Urinary bladder (tissue), 4 donors: Measurements from ENCODE around the gene CDIPT. TPM values are rescaled to one million over a fixed set of nuclear protein-coding genes. Genes with fewer than 3 reads are reported as not detected.
"Not testable (repeated sequence)": the region's sequence is repeated elsewhere in the genome, so short reads cannot be mapped to it uniquely, and the experiment has no call there.

Source experiments
- DNase-seq: peaks from one replicate; pipeline ENCODE4 v3.0.0-alpha.2; 2015; ENCODE audit errors: extremely low spot score
- H3K27ac ChIP-seq: one replicate; pipeline ENCODE4 v1.5.1; 2013; ENCODE audit warnings: low read depth, mild to moderate bottlenecking, moderate library complexity
- H3K36me3 ChIP-seq: one replicate; pipeline ENCODE4 v1.6.1; 2013; ENCODE audit warnings: mild to moderate bottlenecking, moderate library complexity; ENCODE audit not compliant: insufficient read depth
- H3K4me1 ChIP-seq: one replicate; pipeline ENCODE4 v1.6.1; 2013; ENCODE audit warnings: mild to moderate bottlenecking, moderate library complexity; ENCODE audit not compliant: insufficient read depth
- H3K4me3 ChIP-seq: one replicate; pipeline ENCODE4 v1.5.1; 2013; ENCODE audit warnings: low read depth, low read length
- WGBS: extraction: QIAGEN DNeasy Blood & Tissue Kit; methylation state at CpG from one replicate; pipeline ENCODE4 v1.1.7; 2013; 5-methylcytosine and 5-hydroxymethylcytosine counted together
- polyA plus RNA-seq: library from polyadenylated mRNA; stranded (reverse); fragments of 200-250 nt; gene quantifications from one replicate; pipeline ENCODE4 v1.2.3, GENCODE V29; 2013
- total RNA-seq: library from RNA; depleted of rRNA; stranded (reverse); fragments of >200 nt; gene quantifications from one replicate; pipeline ENCODE4 v1.2.3, GENCODE V29; 2014
- donor health status: healthy with polysubstance abuse.
- donor health status: healthy.

CDIPT gene
- total and polyA plus RNA-seq, 2 donors = 35.1 to 179 TPM

- Histone ChIP-seq H3K27ac (no peak overlapping the region), H3K36me3 (no peaks in the 10 kb centered on the region), H3K4me1 (no peaks in the 10 kb centered on the region), H3K4me3 (no peak overlapping the region)
- WGBS = 71% methylated on average over 6 of the region's 6 CpGs
- DNase-seq = no peak
Observed at GRCh38 chr16:29883987-29884386, 21.0 kb upstream of the CDIPT start.

DNA sequence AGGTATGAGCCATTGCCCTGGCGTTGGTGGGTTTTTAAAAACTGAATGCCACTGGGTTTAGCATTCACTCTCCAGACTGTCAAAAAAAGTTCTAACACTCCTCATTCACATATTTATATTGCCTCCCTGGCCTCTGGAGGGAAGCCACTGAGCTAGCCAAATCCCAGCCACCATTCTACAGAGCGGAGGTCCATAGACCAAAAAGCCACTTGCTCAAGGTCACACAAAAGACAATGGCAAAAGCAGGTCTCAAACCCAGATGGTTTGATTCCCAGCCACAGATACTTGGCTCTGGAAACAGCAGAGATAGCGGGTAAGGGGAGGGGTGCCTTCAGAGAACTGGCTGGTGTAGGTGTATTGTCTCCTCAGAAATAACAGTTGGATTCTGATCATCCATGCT, 18.0 kb upstream of the CDIPT start:
- DNase-seq = no peak
- H3K4me1 ChIP-seq = no peaks in the 10 kb centered on the region
- 95% methylated on average over 3 of the region's 3 CpGs for WGBS
- H3K36me3 ChIP-seq = no peaks in the 10 kb centered on the region
- H3K27ac ChIP-seq = no peak overlapping the region
- H3K4me3 ChIP-seq = no peak overlapping the region

- no peaks in the 10 kb centered on the region for H3K4me1 ChIP-seq
- DNase-seq = no peak
- H3K27ac ChIP-seq = no peak overlapping the region
- H3K36me3 ChIP-seq = no peaks in the 10 kb centered on the region
- WGBS = 89% methylated on average over 14 of the region's 14 CpGs
- no peak overlapping the region for H3K4me3 ChIP-seq
Observed at GRCh38 chr16:29878172-29878571, 15.1 kb upstream of the CDIPT start.

DNA sequence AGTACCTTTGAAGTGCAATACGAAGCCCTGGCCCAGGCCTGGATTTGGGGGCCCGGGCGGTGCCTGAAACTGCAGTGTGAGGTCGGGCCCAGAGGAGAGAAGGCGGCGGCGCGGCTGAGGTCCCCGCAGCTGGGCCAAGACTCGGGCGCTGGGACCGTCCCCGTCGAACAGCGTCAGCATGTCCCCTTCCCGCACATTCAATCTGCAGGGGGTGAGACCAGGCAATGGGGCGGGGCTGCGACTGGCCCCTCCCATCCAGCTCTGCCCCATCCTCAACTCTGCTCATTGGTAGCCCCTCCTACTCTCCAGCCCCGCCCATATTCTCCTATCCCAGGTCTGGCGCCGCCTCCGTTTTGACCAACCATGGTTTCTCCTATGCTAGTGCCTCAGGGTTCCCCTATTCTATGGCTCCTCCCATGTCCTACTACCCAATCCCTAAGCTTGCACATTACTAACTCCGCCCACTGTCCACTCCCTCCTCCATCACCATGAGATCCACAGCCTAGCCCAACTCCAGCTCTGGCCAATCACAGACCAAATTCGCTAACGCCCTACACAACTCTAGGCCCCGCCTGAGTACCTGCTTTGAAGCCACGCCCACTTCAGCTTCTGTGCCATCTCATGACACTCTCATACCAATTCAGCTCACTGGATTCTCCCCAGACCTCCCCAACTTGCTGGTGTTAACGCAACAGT, 14.4 kb upstream of the CDIPT start:
- Histone ChIP-seq H3K4me3 (no peak overlapping the region), H3K27ac (no peak overlapping the region)

DNA sequence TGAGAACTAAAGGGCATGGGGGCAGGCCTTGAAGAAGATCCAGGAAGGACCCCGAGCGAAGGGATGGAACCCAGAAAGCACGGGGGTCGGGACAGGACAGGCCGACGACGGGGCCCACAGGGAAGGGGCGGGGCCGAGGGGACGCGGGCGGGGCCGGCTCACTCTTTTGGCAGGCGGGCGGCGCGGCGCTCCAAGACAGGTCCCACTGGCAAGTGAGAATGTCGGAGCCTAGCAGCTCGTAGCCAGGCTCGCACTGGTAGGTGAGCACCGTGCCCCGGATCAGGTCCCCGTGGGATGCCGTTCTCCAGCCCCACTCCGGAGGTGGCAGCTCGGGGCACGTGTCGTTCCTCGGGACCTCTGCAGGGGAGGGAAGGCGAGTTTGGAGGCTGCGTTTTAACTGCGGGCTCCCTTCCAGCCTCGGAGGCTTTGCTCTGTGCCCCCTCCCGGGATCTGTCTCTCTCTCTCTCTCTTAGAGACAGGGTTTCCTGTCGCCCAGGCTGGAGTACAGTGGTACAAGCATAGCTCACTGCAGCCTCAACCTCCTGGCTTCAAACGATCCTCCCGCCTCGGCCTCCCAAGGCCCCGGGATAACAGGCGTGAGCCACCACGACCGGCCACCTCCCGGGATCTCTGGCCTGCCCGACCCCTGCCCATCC, 13.7 kb upstream of the CDIPT start:
- no peak for DNase-seq
- Histone ChIP-seq H3K4me3 (no peak overlapping the region), H3K27ac (no peak overlapping the region), H3K36me3 (no peaks in the 10 kb centered on the region), H3K4me1 (no peaks in the 10 kb centered on the region)
- 9% methylated on average over 45 of the region's 45 CpGs for WGBS

More for the DNA sequence above, 14.4 kb upstream of the CDIPT start:
- H3K36me3 ChIP-seq = no peaks in the 10 kb centered on the region
- no peak for DNase-seq
- H3K4me1 ChIP-seq = no peaks in the 10 kb centered on the region
- WGBS = 16% methylated on average over 28 of the region's 28 CpGs

DNA sequence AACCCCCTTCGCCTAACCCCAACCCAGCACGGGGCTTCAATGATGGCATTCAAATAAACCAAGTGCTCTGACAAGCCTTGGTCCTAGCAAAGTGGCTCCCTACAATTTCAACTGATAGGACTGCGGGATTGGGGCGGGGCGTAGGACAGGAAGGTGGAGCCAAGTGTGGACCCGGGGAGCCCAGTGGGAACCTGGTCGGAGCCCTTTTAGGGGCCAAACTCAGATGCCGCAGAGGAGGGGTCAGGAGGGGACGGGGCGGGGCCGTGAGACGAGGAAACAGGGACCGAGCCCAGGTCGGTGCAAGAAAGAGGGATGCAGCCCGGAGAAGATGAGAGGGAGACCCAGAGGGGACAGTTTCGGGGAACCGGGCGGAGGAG, 13.2 kb upstream of the CDIPT start:
- no peak overlapping the region for H3K4me3 ChIP-seq
- H3K4me1 ChIP-seq = no peaks in the 10 kb centered on the region
- 28% methylated on average over 18 of the region's 18 CpGs for WGBS

GRCh38 chr16:29875206-29875605, 12.2 kb upstream of the CDIPT start:
- DNase-seq = no peak
- H3K4me3 ChIP-seq = no peak overlapping the region
- WGBS = 92% methylated on average over 6 of the region's 6 CpGs

More for the DNA sequence above, 13.2 kb upstream of the CDIPT start:
- no peak overlapping the region for H3K27ac ChIP-seq
- no peak for DNase-seq
- H3K36me3 ChIP-seq = no peaks in the 10 kb centered on the region

DNA sequence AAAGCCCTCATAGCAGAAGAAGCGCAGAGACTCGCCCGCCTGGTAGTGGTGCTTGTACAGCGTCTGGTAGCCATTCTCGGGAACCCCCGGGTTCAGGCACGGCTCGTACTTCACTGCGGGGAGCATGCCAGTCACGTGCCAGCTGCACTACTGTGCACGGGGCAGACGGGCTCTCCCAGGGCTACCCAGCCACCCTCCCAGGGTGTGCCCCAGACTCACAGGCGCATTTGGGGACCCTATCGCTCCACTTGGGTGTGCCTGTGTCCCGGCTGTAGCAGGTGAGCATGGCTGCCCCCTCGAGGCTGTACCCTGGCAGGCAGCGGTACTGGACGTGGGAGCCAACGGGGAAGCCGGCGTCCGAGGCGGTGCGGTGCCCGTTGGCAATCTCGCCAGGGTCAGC, 10.3 kb upstream of the CDIPT start:
- H3K27ac ChIP-seq = no peak overlapping the region
- no peak overlapping the region for H3K4me3 ChIP-seq
- no peaks in the 10 kb centered on the region for H3K36me3 ChIP-seq
- DNase-seq = no peak
- no peaks in the 10 kb centered on the region for H3K4me1 ChIP-seq
- 91% methylated on average over 26 of the region's 26 CpGs for WGBS

More at GRCh38 chr16:29875206-29875605, 12.2 kb upstream of the CDIPT start:
- Histone ChIP-seq H3K36me3 (no peaks in the 10 kb centered on the region), H3K27ac (no peak overlapping the region), H3K4me1 (no peaks in the 10 kb centered on the region)

- Histone ChIP-seq H3K4me3 (no peak overlapping the region), H3K36me3 (no peaks in the 10 kb centered on the region), H3K27ac (no peak overlapping the region), H3K4me1 (no peaks in the 10 kb centered on the region)
- WGBS = 91% methylated on average over 16 of the region's 16 CpGs
- DNase-seq = no peak
Observed at GRCh38 chr16:29871822-29872546, 9.0 kb upstream of the CDIPT start.

GRCh38 chr16:29869067-29869466, 6.0 kb upstream of the CDIPT start:
- not testable (repeated sequence) for H3K27ac ChIP-seq, H3K4me1 ChIP-seq, DNase-seq, H3K36me3 ChIP-seq, H3K4me3 ChIP-seq
- WGBS = 83% methylated on average over 8 of the region's 8 CpGs

GRCh38 chr16:29868396-29869009, 5.5 kb upstream of the CDIPT start:
- 66% methylated on average over 8 of the region's 8 CpGs for WGBS
- Histone ChIP-seq H3K4me1 (no peaks in the 10 kb centered on the region), H3K36me3 (no peaks in the 10 kb centered on the region), H3K4me3 (no peak overlapping the region), H3K27ac (no peak overlapping the region)
- DNase-seq = no peak

- no peak overlapping the region for H3K4me3 ChIP-seq
- peaks cover 3% of the 10 kb centered on the region for H3K4me1 ChIP-seq
- H3K36me3 ChIP-seq = no peaks in the 10 kb centered on the region
- H3K27ac ChIP-seq = no peak overlapping the region
- WGBS = 80% methylated on average over 9 of the region's 9 CpGs
- DNase-seq = no peak
Observed at GRCh38 chr16:29864205-29864604, 1.2 kb upstream of the CDIPT start.

GRCh38 chr16:29863669-29863984, 601 bp upstream of the CDIPT start:
- Histone ChIP-seq H3K4me1 (peaks cover 3% of the 10 kb centered on the region), H3K27ac (no peak overlapping the region), H3K36me3 (no peaks in the 10 kb centered on the region), H3K4me3 (no peak overlapping the region)
- no peak for DNase-seq
- WGBS = 23% methylated on average over 16 of the region's 16 CpGs
